C4-2B (cell line): Measurements from ENCODE around the gene RTBDN.

ENCODE experiments used
- ZFX ChIP-seq: fragments of 450-650 bp; IDR thresholded peaks from 2 replicates; pipeline ENCODE4 v1.6.1; 2017
- TF ChIP-seq, protein P1 (sequence below): fragments of 450-650 bp; conservative IDR thresholded peaks from 2 replicates; pipeline ENCODE4 v1.5.1; 2017; ENCODE audit warnings: mild to moderate bottlenecking

DNA sequence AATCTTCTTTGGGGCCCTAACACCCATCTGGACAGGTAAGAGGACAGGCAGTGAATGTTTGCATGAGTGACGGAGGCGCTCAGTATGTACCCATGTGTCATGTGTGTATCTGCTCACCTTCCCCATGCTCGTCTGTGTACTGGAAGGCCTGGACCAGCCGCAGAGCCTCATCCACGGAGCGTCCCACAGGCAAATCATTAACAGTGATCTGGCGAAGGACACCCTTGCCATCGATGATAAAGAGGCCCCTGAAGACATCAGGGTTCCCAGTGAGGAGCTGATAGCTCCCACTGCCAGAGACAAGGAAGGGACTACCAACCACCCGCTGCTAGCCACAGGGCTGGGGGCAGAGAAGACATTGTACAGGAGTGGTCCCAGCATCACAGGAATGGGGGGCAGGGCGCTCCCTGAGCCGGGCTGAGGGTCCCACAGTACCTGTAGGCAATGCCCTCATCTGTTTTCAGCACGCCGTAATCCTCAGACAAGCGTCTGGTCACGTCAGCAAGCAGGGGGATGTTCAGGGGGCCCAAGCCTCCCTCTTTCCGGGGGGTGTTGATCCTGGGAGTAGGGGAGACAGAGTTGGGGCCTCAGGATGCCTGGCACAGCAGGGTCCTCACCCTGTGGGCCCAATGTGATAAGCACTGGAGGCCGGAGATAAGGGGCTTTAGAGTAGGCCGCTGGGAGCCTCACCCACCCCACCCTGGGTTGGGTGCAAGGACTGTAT is 34.5 kb downstream of the RTBDN start:
- TF ChIP-seq, protein P1, sequence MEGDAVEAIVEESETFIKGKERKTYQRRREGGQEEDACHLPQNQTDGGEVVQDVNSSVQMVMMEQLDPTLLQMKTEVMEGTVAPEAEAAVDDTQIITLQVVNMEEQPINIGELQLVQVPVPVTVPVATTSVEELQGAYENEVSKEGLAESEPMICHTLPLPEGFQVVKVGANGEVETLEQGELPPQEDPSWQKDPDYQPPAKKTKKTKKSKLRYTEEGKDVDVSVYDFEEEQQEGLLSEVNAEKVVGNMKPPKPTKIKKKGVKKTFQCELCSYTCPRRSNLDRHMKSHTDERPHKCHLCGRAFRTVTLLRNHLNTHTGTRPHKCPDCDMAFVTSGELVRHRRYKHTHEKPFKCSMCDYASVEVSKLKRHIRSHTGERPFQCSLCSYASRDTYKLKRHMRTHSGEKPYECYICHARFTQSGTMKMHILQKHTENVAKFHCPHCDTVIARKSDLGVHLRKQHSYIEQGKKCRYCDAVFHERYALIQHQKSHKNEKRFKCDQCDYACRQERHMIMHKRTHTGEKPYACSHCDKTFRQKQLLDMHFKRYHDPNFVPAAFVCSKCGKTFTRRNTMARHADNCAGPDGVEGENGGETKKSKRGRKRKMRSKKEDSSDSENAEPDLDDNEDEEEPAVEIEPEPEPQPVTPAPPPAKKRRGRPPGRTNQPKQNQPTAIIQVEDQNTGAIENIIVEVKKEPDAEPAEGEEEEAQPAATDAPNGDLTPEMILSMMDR = no peak
- TF ChIP-seq ZFX = no peak
